Fibroblast of skin of right biceps (primary cell): ENCODE data around the gene GOLPH3.
A peak's percentile ranks its signal among the peaks of the same experiment; 100 is the strongest.
"Not testable (repeated sequence)": the region's sequence is repeated elsewhere in the genome, so short reads cannot be mapped to it uniquely, and the experiment has no call there.

ENCODE experiments used
- DNase-seq: peaks from one replicate; pipeline ENCODE4 v3.0.0-alpha.2; 2013

GOLPH3 gene

GRCh38 chr5:32174011-32174870, at the start of gene GOLPH3:
Gene GOLPH3, minus strand, starts transcription at chr5:32174319. Its CDS starts 285 bp downstream, at chr5:32174034.
- peak; percentile 94 for DNase-seq

- DNase-seq = peak; percentile 23
These were observed 48.8 kb upstream of the GOLPH3 start for GRCh38 chr5:32222723-32223470.

DNA sequence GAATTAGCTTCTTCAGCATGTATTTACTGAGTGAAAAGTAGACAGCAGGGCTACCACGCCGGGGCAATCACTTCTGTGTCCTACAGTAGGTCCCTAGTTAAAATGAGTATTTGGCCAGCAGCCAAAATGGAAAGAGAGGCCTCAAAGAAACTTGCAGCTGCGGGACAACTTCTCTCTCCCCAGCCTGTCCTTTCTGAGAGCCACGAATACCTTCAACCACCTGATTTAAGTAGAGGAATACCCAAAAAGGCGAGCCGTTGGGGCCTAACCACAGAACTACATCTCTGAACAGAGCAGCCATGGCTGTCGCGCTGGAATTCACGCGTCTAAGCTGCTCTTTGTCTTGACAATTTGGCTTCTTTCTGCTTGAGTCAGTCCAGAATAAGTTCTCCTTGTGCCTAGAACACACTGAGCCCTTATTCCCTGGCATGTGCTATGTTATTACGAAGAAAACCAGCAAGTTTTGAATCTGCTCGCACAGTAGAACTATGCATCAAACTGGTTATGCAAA, 43.8 kb upstream of the GOLPH3 start:
- DNase-seq = peak; percentile 17

GRCh38 chr5:32214344-32214743, 40.2 kb upstream of the GOLPH3 start:
- not testable (repeated sequence) for DNase-seq

DNA sequence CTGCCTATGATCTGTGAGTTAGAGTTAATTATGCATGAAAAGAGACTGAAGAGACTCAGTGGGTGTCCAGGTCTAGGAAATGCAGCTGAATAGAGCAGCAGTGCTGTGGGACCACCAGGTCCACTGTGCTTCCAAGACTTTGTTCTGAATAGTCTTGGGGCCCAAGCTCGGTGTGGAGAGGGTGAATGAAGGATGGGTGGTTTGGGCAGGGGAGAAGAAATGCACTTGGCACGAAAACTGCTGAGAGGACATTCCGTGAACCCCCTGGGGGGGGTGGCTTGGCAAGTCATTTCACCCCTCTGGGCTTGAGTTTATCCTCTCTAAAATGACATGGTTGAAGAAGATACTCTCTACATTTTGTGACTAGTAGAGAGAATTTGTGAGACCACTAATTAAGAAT, 36.0 kb upstream of the GOLPH3 start:
- DNase-seq = no peak

- not testable (repeated sequence) for DNase-seq
These were observed 34.7 kb upstream of the GOLPH3 start for GRCh38 chr5:32208837-32209236.

GRCh38 chr5:32207355-32207634, 33.2 kb upstream of the GOLPH3 start:
- DNase-seq = no peak

DNA sequence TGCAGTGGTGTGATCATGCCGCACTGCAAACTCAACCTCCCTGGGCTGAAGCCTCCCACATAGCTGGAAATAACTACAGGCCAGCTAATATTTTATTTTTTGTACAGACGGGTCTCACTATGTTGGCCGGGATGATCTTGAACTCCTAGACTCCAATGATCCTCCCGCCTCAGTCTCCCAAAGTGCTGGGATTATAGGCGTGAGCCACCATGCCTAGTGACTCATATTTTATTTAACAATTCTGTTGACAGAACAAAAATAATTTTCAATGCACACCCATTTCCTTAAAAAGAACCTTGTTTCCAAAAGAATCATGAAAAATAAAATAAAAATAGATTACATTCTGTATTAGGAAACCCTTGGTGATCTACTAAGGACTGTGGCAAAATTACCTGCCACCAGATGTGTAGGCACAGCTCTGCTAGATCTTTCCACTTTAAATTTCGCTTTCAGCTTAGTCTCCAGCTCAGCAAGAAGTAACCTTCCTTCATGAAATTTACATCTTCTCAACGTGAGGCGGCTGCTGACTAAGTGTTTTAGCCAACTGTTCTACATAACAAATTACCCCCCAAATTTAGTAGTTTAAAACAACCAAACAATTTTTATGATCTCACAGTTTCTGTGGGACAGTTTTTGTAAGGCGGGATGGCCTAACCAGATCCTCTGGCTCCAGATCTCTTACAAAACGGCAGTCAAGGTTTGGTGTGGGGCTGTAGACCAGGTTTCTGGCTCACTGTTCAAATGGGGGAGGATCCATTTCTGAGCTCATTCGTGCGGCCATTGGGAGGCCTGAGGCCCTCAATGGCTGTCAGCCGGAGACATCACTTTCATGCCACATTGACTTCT, 32.6 kb upstream of the GOLPH3 start:
- no peak for DNase-seq

- no peak for DNase-seq
These were observed 31.9 kb upstream of the GOLPH3 start for GRCh38 chr5:32206053-32206452.

DNA sequence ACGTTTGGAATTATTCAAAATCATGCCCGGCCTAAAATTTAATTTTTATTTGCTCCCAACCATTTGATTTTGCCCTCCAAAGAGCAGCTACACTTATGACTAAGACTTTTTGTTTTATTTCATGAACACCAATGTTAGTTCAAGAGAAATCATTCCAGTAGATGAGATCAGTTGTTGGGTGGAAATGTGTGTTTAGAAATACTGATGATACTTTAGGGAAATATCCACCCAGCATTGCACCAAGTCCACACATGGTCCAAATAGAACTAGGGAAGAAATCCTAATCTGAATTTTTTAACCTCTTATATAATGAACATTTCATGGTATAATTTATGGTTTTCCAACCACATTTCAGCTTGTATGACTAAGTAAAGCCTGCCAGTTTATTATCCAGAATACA, 28.3 kb upstream of the GOLPH3 start:
- peak; percentile 71 for DNase-seq

- DNase-seq = no peak
These were observed 27.1 kb upstream of the GOLPH3 start for GRCh38 chr5:32201122-32201753.

DNA sequence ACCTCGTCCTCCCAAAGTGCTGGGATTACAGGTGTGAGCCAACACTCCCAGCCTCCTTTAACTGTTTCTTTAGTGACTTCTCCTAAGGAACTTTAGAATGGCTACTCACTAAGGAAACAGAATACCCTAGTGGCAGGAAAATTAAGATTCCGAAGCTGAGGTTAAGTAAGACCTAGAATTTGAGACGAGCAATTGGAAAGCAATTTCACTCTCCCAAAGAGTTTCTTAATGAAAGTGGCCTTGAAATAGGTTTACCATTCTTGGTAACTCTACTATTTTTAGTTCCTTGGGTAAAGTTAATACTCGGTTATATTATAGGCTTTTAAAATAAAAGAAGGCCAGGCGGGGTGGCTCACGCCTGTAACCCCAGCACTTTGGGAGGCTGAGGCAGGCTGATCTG, 22.9 kb upstream of the GOLPH3 start:
- DNase-seq = no peak

DNA sequence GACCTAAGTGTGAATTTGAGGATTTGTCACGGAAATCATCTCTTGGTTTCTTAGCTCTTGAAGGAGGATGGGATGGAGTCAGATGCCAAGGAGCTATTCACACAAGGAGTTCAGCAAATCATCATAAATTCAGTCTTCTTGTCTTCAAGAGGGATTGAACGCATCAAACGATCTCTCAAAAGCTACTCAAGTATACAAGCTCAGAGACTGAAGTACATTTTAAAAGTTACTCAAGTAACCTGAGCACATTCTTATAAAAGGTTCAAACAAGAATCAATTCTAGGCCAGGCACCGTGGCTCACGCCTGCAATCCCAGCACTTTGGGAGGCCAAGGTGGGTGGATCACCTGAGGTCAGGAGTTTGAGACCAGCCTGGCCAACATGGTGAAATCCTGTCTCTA, 21.1 kb upstream of the GOLPH3 start:
- DNase-seq = peak; percentile 12

DNA sequence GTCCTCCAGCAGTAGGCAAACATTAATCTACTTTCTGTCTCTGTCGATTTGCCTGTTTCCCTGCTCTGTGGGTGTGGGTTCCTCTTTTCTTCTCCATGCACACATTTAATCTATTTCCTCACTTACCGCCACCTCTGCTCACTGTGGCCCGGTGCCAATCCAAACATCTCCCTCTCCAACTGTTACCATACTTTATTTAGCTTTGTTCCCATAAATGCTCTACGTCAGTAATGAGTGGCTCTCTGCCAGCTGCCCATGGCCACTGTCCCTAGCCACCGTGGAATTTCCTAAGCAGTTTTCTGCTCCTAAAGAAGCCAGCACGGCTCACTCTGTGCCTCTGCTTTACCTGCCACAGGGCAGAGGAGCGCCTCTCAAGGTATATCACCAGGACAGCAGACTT, 19.5 kb upstream of the GOLPH3 start:
- DNase-seq = peak; percentile 93

DNA sequence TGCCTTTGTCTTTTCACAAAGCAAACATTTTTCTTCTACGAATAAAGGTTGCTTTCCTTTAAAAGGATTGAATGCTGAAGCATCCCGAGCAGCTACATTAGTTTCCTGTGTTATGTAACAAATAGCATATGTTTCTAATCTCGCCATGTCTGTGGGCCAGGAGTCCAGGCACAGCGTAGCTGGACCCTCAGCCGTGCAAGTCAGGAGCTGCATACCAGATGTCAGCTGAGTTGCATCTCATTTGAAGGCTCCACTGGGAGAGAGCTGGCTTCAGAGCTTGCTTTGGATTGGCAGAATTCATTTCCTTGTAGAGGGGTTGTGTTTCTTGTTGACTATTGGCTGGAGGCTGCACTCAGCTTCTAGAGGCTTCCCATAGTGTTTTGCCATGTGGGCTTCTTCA, 16.0 kb upstream of the GOLPH3 start:
- peak; percentile 85 for DNase-seq

- no peak for DNase-seq
These were observed 13.6 kb upstream of the GOLPH3 start for GRCh38 chr5:32187675-32188074.

GRCh38 chr5:32182463-32183063, 8.4 kb upstream of the GOLPH3 start:
- DNase-seq = no peak

- DNase-seq = peak; percentile 66
These were observed 680 bp downstream of the GOLPH3 start for GRCh38 chr5:32173267-32174010.

- DNase-seq = no peak
These were observed 1.2 kb downstream of the GOLPH3 start for GRCh38 chr5:32172923-32173266.

DNA sequence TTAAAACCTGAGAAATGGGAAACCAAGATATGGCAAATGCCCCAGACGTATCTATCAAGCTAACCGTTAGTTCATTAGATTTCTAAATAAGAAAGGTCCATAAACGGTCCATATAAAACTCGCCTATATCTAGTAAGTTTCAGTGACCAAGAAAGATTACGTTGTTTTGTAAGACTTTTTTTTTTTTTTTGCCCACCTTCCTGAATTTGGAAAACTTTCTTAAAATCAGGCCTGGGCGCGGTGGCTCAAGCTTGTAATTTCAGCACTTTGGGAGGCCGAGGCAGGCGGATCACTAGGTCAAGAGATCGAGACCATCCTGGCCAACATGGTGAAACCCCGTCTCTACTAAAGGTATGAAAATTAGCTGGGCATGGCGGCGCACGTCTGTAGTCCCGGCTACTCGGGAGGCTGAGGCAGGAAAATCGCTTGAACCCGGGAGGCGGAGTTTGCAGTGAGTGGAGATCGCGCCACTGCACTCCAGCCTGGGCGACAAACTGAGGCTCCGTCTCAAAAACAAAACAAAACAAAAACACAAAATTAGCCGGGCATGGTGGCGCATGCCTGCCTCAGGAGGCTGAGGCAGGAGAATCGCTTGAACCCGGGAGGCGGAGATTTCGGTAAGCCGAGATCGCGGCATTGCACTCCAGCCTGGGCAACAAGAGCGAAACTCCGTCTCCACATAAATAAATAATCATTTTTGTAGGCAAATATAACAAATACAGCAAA, 1.8 kb downstream of the GOLPH3 start:
- peak; percentile 16 for DNase-seq
